Measurements from ENCODE around the gene METTL27. TPM values are rescaled to one million over a fixed set of nuclear protein-coding genes. Genes with fewer than 3 reads are reported as not detected.
"Not testable (repeated sequence)": the region's sequence is repeated elsewhere in the genome, so short reads cannot be mapped to it uniquely, and the experiment has no call there.

Gene METTL27
- total RNA-seq, 4 donors from 2014 or later, result 0.34 to 4.4 TPM; not detected in 2

GRCh38 chr7:73840715-73841379, 1.5 kb downstream of the METTL27 start:
- no peak overlapping the region for H3K4me3 ChIP-seq
- 79 to 93% methylated on average over 9 to 10 of the region's 16 CpGs for WGBS, 2 donors
- intact Hi-C loops (cut with DNase I), result no loop called here
- no peak for DNase-seq
- TF ChIP-seq POLR2A (IDR thresholded peaks at IDR 0.05), result no peak
- TF ChIP-seq CTCF (IDR thresholded peaks at IDR 0.05), result no peak
- H3K27ac ChIP-seq, result no peak overlapping the region
- no peaks in the 10 kb centered on the region for H3K9me3 ChIP-seq
- no peaks in the 10 kb centered on the region for H3K36me3 ChIP-seq
- peaks cover 8 to 47% (median 13%) of the 10 kb centered on the region in 3 donors for H3K4me1 ChIP-seq
- H3K27me3 ChIP-seq, result no peaks in the 10 kb centered on the region

- no peaks in the 10 kb centered on the region for H3K27me3 ChIP-seq
- peaks cover 8 to 47% (median 13%) of the 10 kb centered on the region in 3 donors for H3K4me1 ChIP-seq
- 93 to 95% methylated on average over 5 to 14 of the region's 22 CpGs for WGBS, 2 donors
- intact Hi-C loops (cut with DNase I), result no loop called here
- TF ChIP-seq CTCF (IDR thresholded peaks at IDR 0.05) (peak in 1 of 6 experiments; percentile 18), POLR2A (IDR thresholded peaks at IDR 0.05) (no peak)
- no peak for DNase-seq
- no peak overlapping the region for H3K4me3 ChIP-seq
- no peaks in the 10 kb centered on the region for H3K9me3 ChIP-seq
- no peak overlapping the region for H3K27ac ChIP-seq
- no peaks in the 10 kb centered on the region for H3K36me3 ChIP-seq
Measured at GRCh38 chr7:73839743-73840714, 2.3 kb downstream of the METTL27 start.

GRCh38 chr7:73839290-73839689, 3.0 kb downstream of the METTL27 start:
- 71 to 85% methylated on average over 5 to 7 of the region's 7 CpGs for WGBS, 2 donors
- Histone ChIP-seq H3K9me3 (no peaks in the 10 kb centered on the region), H3K27ac (peak overlapping the region in 3 of 4 donors; percentile 21 to 54 (median 45)), H3K4me3 (no peak overlapping the region), H3K4me1 (peaks cover 8 to 47% (median 13%) of the 10 kb centered on the region in 3 donors), H3K36me3 (no peaks in the 10 kb centered on the region), H3K27me3 (peaks cover 0 to 4% (median 0%) of the 10 kb centered on the region in 4 donors)
- DNase-seq, result no peak
- TF ChIP-seq CTCF (IDR thresholded peaks at IDR 0.05), result no peak
- TF ChIP-seq POLR2A (IDR thresholded peaks at IDR 0.05), result no peak
- intact Hi-C loops (cut with DNase I), result no loop called here

- no peak for DNase-seq
- Histone ChIP-seq H3K36me3 (no peaks in the 10 kb centered on the region), H3K4me3 (no peak overlapping the region), H3K27ac (peak overlapping the region in 3 of 4 donors; percentile 21 to 54 (median 45)), H3K4me1 (peaks cover 8 to 50% (median 13%) of the 10 kb centered on the region in 3 donors), H3K9me3 (no peaks in the 10 kb centered on the region), H3K27me3 (peaks cover 0 to 4% (median 0%) of the 10 kb centered on the region in 4 donors)
- TF ChIP-seq CTCF (IDR thresholded peaks at IDR 0.05) (no peak), POLR2A (IDR thresholded peaks at IDR 0.05) (no peak)
- 35 to 38% methylated on average over 5 to 6 of the region's 6 CpGs for WGBS, 2 donors
- intact Hi-C loops (cut with DNase I), result no loop called here
Measured at GRCh38 chr7:73838642-73839041, 3.7 kb downstream of the METTL27 start.

- H3K4me3 ChIP-seq; H3K36me3 ChIP-seq; H3K9me3 ChIP-seq; DNase-seq; H3K27ac ChIP-seq; intact Hi-C loops (cut with DNase I); H3K27me3 ChIP-seq: not testable (repeated sequence)
- peaks cover 13 to 54% (median 16%) of the 10 kb centered on the region in 3 donors for H3K4me1 ChIP-seq
Measured at GRCh38 chr7:73837167-73837566, 5.1 kb downstream of the METTL27 start.

Data from esophagus squamous epithelium (tissue), 5 donors.